Stimulated activated naive CD4-positive, alpha-beta T cell treated with Interleukin-2 at 50 U/mL for 16 hours (primary cell): ENCODE data around the gene CHTF8.
"Not testable (repeated sequence)": the region's sequence is repeated elsewhere in the genome, so short reads cannot be mapped to it uniquely, and the experiment has no call there.

Experiments
- DNase-seq: peaks from one replicate; lab custom pipeline; 2025; lab: John Stamatoyannopoulos, UW

CHTF8 gene

GRCh38 chr16:69132424-69133252 lies at the start of gene CHTF8, which contains the start of gene UTP4:
Gene CHTF8, minus strand, starts transcription at chr16:69132588. Its CDS starts 11,130 bp downstream, at chr16:69121458.
Gene UTP4, plus strand, starts transcription at chr16:69132649. Its CDS starts 811 bp downstream, at chr16:69133460.
- DNase-seq, result peak; percentile 85

- no peak for DNase-seq
Observed at GRCh38 chr16:69180011-69180338, 47.6 kb upstream of the CHTF8 start.

GRCh38 chr16:69179328-69180010 lies 47.1 kb upstream of the CHTF8 start:
- DNase-seq, result no peak

- DNase-seq, result no peak
Observed at GRCh38 chr16:69176033-69176800, 43.8 kb upstream of the CHTF8 start.

- DNase-seq, result no peak
Observed at GRCh38 chr16:69171325-69172084, 39.1 kb upstream of the CHTF8 start.

GRCh38 chr16:69169607-69170352 lies 37.4 kb upstream of the CHTF8 start:
- no peak for DNase-seq

GRCh38 chr16:69169051-69169450 lies 36.7 kb upstream of the CHTF8 start:
- no peak for DNase-seq

- no peak for DNase-seq
Observed at GRCh38 chr16:69166946-69167930, 34.9 kb upstream of the CHTF8 start.

GRCh38 chr16:69166221-69166833 lies 33.9 kb upstream of the CHTF8 start:
- peak; percentile 84 for DNase-seq

GRCh38 chr16:69165584-69165983 lies 33.2 kb upstream of the CHTF8 start:
- no peak for DNase-seq

- DNase-seq, result no peak
Observed at GRCh38 chr16:69160192-69160591, 27.8 kb upstream of the CHTF8 start.

- DNase-seq, result no peak
Observed at GRCh38 chr16:69157196-69157595, 24.8 kb upstream of the CHTF8 start.

GRCh38 chr16:69150146-69150865 lies 17.9 kb upstream of the CHTF8 start:
- peak; percentile 2 for DNase-seq

GRCh38 chr16:69149621-69150020 lies 17.2 kb upstream of the CHTF8 start:
- DNase-seq, result not testable (repeated sequence)

- no peak for DNase-seq
Observed at GRCh38 chr16:69145658-69146057, 13.3 kb upstream of the CHTF8 start.

- no peak for DNase-seq
Observed at GRCh38 chr16:69143116-69143515, 10.7 kb upstream of the CHTF8 start.

GRCh38 chr16:69141936-69142335 lies 9.5 kb upstream of the CHTF8 start:
- DNase-seq, result no peak

GRCh38 chr16:69141014-69141413 lies 8.6 kb upstream of the CHTF8 start:
- DNase-seq, result no peak

- not testable (repeated sequence) for DNase-seq
Observed at GRCh38 chr16:69139464-69139863, 7.1 kb upstream of the CHTF8 start.
